HL-60 (cell line): ENCODE results near the gene PARP8.

Experiments used
- DNase-seq, 2 experiments: peaks; one replicate each; pipeline ENCODE4 v3.0.0-alpha.2; 2010 to 2020; ENCODE audit warnings: low read depth in 1 of 2, low spot score in 1 of 2
- H3K27ac ChIP-seq: fragments of 250-450 bp; sonication (Bioruptor Pico); replicated peaks from 2 replicates; pipeline ENCODE4 v1.5.1; 2020; ENCODE audit warnings: mild to moderate bottlenecking, moderate library complexity
- H3K27me3 ChIP-seq: fragments of 250-450 bp; sonication (Bioruptor Pico); 2 replicates; pipeline ENCODE4 v1.5.1; 2021; ENCODE audit warnings: mild to moderate bottlenecking, moderate library complexity; ENCODE audit not compliant: insufficient read depth, poor library complexity, severe bottlenecking
- H3K4me3 ChIP-seq: replicated peaks from 2 replicates; pipeline ENCODE4 v1.5.1; 2011; ENCODE audit warnings: mild to moderate bottlenecking, control low read depth, low read length; ENCODE audit not compliant: insufficient read depth
- GABPA ChIP-seq: IDR thresholded peaks from 2 replicates; pipeline ENCODE4 v1.6.1; 2012; ENCODE audit warnings: low read depth
- POLR2AphosphoS5 ChIP-seq: IDR thresholded peaks from 2 replicates; pipeline ENCODE4 v1.6.1; 2012; ENCODE audit warnings: low read depth
- REST ChIP-seq: IDR thresholded peaks from 2 replicates; pipeline ENCODE4 v1.6.1; 2012; ENCODE audit warnings: low read depth; ENCODE audit not compliant: insufficient replicate concordance
- SPI1 ChIP-seq: IDR thresholded peaks from 2 replicates; pipeline ENCODE4 v1.6.1; 2012; ENCODE audit warnings: low read depth, mild to moderate bottlenecking, borderline replicate concordance
- TF ChIP-seq, protein P1 (sequence below): IDR thresholded peaks from one replicate; pipeline ENCODE4 v1.5.1; 2011; ENCODE audit warnings: low read length, control low read depth, inconsistent platforms; ENCODE audit not compliant: insufficient read depth

PARP8 gene

GRCh38 chr5:50752800-50753199 is 86.4 kb downstream of the PARP8 start:
- Histone ChIP-seq H3K4me3 (no peak overlapping the region), H3K27me3 (no peaks in the 10 kb centered on the region), H3K27ac (no peak overlapping the region)
- DNase-seq, result no peak
- TF ChIP-seq REST, result no peak
- no peak for TF ChIP-seq POLR2AphosphoS5
- no peak for TF ChIP-seq GABPA
- TF ChIP-seq SPI1, result no peak
- TF ChIP-seq, protein P1, sequence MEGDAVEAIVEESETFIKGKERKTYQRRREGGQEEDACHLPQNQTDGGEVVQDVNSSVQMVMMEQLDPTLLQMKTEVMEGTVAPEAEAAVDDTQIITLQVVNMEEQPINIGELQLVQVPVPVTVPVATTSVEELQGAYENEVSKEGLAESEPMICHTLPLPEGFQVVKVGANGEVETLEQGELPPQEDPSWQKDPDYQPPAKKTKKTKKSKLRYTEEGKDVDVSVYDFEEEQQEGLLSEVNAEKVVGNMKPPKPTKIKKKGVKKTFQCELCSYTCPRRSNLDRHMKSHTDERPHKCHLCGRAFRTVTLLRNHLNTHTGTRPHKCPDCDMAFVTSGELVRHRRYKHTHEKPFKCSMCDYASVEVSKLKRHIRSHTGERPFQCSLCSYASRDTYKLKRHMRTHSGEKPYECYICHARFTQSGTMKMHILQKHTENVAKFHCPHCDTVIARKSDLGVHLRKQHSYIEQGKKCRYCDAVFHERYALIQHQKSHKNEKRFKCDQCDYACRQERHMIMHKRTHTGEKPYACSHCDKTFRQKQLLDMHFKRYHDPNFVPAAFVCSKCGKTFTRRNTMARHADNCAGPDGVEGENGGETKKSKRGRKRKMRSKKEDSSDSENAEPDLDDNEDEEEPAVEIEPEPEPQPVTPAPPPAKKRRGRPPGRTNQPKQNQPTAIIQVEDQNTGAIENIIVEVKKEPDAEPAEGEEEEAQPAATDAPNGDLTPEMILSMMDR, result no peak

- DNase-seq, result no peak
- TF ChIP-seq, protein P1, result no peak
- no peak for TF ChIP-seq SPI1
- no peak for TF ChIP-seq REST
- TF ChIP-seq GABPA, result no peak
- no peak for TF ChIP-seq POLR2AphosphoS5
- no peaks in the 10 kb centered on the region for H3K27me3 ChIP-seq
- no peak overlapping the region for H3K27ac ChIP-seq
- no peak overlapping the region for H3K4me3 ChIP-seq
These were observed 93.3 kb downstream of the PARP8 start for GRCh38 chr5:50759526-50760270.

GRCh38 chr5:50763351-50763750 is 96.9 kb downstream of the PARP8 start:
- no peak for DNase-seq
- H3K4me3 ChIP-seq, result no peak overlapping the region
- no peak overlapping the region for H3K27ac ChIP-seq
- H3K27me3 ChIP-seq, result no peaks in the 10 kb centered on the region
- TF ChIP-seq SPI1 (no peak), POLR2AphosphoS5 (no peak), GABPA (no peak), REST (no peak)
- TF ChIP-seq, protein P1, result no peak
